GM19324 (cell line): Measurements from ENCODE around the gene PLXNA3.

Experiments
- ATAC-seq: cut with Tn5 transposase; IDR thresholded peaks from one replicate; pipeline ENCODE4 v1.9.1; 2021; ENCODE audit warnings: mild to moderate bottlenecking, moderate library complexity; ENCODE audit not compliant: unreplicated experiment, low FRiP score

PLXNA3 gene

DNA sequence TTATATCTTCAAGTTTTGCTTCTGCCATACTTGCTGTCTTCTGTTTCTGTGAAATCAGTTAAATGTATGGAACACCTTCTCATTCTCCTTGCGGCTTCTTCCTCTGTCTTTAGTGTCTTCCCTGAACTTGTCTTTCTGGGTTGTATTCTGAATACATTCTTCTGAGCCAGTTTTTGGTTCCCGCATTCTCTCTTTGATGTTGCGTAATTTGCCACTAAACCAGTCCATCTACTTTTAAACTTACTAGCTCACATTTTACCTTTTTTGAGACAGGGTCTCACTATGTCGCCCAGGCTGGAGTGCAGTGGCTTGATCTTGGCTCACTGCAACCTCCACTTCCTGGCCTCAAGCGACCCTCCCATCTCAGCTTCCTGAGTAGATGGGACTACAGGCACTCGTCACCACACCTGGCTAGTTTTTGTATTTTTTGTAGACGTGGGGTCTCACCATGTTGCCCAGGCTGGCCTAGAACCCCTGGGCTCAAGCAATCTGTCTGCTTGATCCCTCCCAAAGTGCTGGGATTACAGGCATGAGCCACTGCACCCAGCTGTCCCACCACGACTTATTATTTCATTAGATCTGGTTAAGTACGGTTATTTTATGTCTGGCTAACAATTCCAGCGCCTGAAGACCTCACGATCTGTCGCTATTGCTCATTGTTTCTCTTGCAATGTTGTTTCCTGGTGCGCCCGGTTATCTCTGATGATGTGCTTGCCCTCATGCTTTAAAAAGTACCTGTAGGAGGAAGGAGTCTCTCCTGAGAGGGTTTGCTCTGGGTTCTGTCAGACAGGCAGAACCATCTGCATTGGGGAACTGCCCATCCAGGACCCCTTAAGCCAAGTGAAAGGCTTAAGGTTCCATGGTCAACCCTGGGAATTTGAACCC lies 67.8 kb downstream of the PLXNA3 start:
- no peak for ATAC-seq

DNA sequence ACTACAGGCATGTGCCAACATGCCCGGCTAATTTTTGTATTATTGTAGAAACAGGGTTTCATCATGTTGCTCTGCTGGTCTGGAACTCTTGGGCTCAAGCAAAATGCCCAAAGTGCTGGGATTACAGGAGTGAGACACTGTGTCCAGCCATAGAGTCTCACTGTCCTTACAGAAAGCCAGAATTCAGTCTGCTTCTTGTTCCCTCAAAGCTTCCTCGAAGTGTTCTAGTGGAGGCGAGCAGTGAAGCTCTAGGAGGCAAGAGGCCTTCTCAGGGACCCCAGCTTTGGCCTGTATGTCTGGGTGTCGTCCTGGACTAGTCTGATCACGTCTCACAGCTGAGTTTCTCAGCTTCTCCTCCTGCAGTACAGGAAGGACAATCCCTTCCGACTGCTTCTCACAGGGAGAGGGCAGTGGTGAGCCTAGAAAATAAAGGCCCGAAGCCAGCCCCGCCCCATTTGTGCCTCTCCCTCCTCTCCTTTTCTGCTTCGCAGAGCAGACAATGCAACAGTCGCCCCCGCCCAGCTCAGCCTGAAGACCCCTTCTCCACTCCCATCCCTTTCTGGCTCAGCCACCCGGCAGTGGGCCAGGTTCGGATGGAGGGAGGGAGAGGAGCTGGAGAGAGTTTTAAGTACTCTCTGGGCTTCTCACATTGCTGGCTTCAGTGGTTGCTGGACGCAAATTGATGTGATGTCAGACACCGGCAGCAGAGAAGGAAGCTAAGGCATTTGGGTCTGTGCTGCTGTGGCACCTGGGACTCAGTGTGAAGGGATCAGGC lies 69.0 kb downstream of the PLXNA3 start:
- no peak for ATAC-seq
